GM21786 (cell line): ENCODE data around the gene PPM1G.
A peak's percentile ranks its signal among the peaks of the same experiment; 100 is the strongest.
"Not testable (repeated sequence)": the region's sequence is repeated elsewhere in the genome, so short reads cannot be mapped to it uniquely, and the experiment has no call there.

Source experiments
- ATAC-seq: cut with Tn5 transposase; IDR thresholded peaks from one replicate; pipeline ENCODE4 v1.9.1; 2021; ENCODE audit not compliant: unreplicated experiment

PPM1G gene

GRCh38 chr2:27376151-27376865 lies 33.1 kb downstream of the PPM1G start:
- ATAC-seq, result no peak

GRCh38 chr2:27375513-27376099 lies 33.8 kb downstream of the PPM1G start:
- no peak for ATAC-seq

GRCh38 chr2:27373567-27373966 lies 35.8 kb downstream of the PPM1G start:
- no peak for ATAC-seq

GRCh38 chr2:27372937-27373336 lies 36.5 kb downstream of the PPM1G start:
- ATAC-seq, result no peak

GRCh38 chr2:27370816-27371620 lies 38.4 kb downstream of the PPM1G start:
- peak; percentile 27 for ATAC-seq

- peak; percentile 87 for ATAC-seq
Measured at GRCh38 chr2:27370026-27370815, 39.2 kb downstream of the PPM1G start, which contains the start of the genes EIF2B4 and SNX17. Gene EIF2B4, minus strand, starts transcription at chr2:27370338. Its CDS starts 24 bp downstream, at chr2:27370314. Gene SNX17, plus strand, starts transcription at chr2:27370616. Its CDS starts 128 bp downstream, at chr2:27370744.

GRCh38 chr2:27369471-27370025 lies 39.8 kb downstream of the PPM1G start:
- no peak for ATAC-seq

- no peak for ATAC-seq
Measured at GRCh38 chr2:27363933-27364332, 45.5 kb downstream of the PPM1G start.

- no peak for ATAC-seq
Measured at GRCh38 chr2:27362678-27363420, 46.5 kb downstream of the PPM1G start.

- peak; percentile 89 for ATAC-seq
Measured at GRCh38 chr2:27356382-27357181, 52.8 kb downstream of the PPM1G start, which contains the start of gene GTF3C2. Gene GTF3C2, minus strand, starts transcription at chr2:27356764. Its CDS starts 13,210 bp downstream, at chr2:27343554.

GRCh38 chr2:27356056-27356381 lies 53.4 kb downstream of the PPM1G start:
- peak; percentile 11 for ATAC-seq

GRCh38 chr2:27354597-27354927 lies 54.8 kb downstream of the PPM1G start:
- ATAC-seq, result no peak

GRCh38 chr2:27353762-27354596 lies 55.4 kb downstream of the PPM1G start:
- no peak for ATAC-seq

- ATAC-seq, result not testable (repeated sequence)
Measured at GRCh38 chr2:27353386-27353761, 56.0 kb downstream of the PPM1G start.

GRCh38 chr2:27351802-27352598 lies 57.4 kb downstream of the PPM1G start:
- no peak for ATAC-seq

GRCh38 chr2:27350106-27350693 lies 59.2 kb downstream of the PPM1G start:
- no peak for ATAC-seq

GRCh38 chr2:27347641-27348040 lies 61.8 kb downstream of the PPM1G start:
- no peak for ATAC-seq
